ENCODE measurements around the gene C18orf54.

GRCh38 chr18:54357660-54358494 lies at the start of gene C18orf54, which contains the start of gene STARD6:
- TF ChIP-seq POLR2A (IDR thresholded peaks at IDR 0.05; ENCODE audit: low read depth, low read length) = peak; percentile 32; the same call in 1 of the 2 replicates
- TF ChIP-seq NFE2L2 (IDR thresholded peaks at IDR 0.05; ENCODE audit: low read depth, low read length) = no peak
- 0 out of 2 replicates have a peak, but pooled peaks have one; percentile 16 for TF ChIP-seq CTCF (conservative IDR thresholded peaks at IDR 0.05; ENCODE audit: low read depth, low read length)
- peak; percentile 67; the same call in 1 of the 2 replicates for TF ChIP-seq MXI1 (IDR thresholded peaks at IDR 0.05; ENCODE audit: borderline replicate concordance, low read depth, low read length)
- peak; percentile 10; the same call in 1 of the 2 replicates for TF ChIP-seq RAD21 (IDR thresholded peaks at IDR 0.05; ENCODE audit: low read length)
